ENCODE measurements around the gene CCDC47. TPM values are rescaled to one million over a fixed set of nuclear protein-coding genes. Genes with fewer than 3 reads are reported as not detected.
A peak's percentile ranks its signal among the peaks of the same experiment; 100 is the strongest.
"Not testable (repeated sequence)": the region's sequence is repeated elsewhere in the genome, so short reads cannot be mapped to it uniquely, and the experiment has no call there.

CCDC47 gene
- total RNA-seq, 1 donor from 2014 or later, result 109 TPM

- DNase-seq, result not testable (repeated sequence)
Observed at GRCh38 chr17:63720194-63720593, 53.2 kb downstream of the CCDC47 start.

DNA sequence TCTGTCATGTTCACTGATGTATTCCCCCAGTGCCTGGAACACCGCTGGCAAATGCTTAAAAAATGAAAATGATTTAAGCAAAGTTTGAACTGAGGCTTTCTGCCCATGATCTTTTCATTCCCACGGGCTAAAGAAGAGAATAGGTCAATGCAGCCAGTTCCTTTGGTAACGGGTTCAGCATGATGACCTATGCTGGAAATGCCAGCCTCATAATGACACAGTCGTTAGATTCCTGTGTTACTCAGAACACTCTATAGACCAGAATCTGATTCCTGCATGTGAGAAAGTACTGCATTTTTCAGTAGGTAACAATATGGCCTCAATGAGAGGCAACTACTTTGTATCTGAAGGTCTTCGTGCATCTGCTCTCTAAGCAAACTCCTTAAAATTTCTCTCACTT, 54.4 kb downstream of the CCDC47 start:
- peak; percentile 62 for DNase-seq

DNA sequence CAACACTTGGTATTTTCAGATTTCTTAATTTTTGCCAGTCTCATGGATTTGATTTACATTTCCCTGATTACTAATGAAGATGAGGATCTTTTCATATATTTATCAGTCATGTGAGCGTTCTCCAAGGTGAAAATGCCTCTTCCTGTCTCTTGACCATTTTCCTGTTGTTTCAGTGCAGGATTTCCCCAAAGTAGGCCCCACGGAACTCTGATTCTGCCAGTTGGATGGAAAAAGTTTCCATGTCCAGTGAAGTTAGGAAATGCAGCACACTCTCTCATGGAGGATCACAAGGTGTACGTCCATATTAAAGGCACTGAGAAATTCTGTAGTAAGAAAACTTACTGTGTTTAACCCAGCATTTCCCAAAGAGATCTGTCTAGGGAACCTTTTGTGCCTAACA, 57.0 kb downstream of the CCDC47 start:
- DNase-seq, result peak; percentile 68

DNA sequence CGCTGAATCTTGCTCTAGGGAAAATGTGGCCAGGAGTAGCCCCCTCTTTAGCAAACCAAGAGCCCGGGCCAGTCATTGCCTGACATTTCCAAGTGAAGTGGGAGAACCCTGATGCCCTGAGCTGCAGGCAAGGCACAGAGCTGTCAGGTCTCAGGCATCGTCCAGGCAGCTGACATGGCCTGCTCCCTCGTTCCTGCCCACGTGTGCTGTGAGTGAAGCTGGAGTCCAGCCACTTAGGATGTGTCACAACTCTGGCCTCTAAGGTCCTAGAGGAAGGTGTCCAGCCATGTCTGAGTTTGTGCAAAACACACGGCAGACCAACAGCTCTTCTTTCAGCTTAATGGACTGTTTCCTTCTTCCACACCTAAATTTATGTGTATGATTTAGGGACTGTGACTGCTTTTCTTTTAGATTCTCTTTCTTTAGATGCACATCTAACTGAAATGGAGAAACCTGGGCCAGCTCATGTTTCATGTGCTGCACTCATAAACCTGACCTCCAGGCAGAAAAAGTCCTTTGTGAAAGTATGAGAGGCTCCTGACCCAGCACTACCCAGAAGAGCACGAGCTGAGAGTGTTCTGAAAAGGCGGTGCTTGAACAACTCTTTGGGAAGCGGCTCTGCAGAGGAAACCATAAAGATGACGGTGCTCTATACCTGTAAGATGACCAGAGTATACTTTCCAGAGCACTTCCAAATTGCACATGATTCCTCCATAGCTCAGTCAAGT, 58.7 kb downstream of the CCDC47 start:
- peak; percentile 28 for DNase-seq

DNA sequence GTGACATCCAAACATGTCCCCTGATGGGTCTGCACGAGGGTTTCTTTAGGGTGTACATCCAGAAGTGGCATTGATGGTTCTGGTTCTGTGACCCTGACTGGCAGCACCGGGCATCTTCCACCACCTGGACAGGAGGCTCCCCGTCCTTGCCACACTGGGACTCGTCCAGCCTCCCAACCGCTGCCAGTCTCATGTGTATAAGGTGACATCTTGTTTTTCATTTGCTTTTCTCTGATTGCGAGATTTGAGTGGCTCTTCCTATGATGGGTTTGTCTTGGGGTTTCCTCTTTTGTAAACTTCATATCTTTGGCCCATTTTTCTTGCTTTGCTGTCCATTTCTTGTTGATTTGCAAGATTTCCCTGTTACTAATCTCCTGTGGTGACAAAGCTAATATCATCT, 64.3 kb downstream of the CCDC47 start:
- DNase-seq, result no peak

DNA sequence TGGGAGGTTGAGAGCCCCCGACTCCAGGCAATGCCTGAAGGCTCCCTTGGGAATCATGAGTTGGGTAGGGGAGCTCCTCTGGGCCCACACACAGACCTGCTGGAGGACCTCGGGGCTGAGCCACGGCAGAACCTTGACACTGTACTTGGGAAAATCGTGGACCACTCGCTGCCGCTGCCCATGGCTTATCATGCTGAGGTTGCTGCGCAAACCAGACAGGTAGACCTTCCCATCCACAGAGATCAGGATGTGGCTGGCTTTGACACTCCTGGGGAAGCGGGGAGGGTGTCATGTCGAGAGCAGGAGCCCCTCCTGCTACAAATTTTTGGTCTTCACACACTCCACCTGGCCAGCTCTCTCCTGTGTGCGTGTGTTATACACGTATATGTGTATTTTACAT, 66.2 kb downstream of the CCDC47 start:
- DNase-seq, result no peak

- no peak for DNase-seq
Observed at GRCh38 chr17:63706336-63707082, 66.9 kb downstream of the CCDC47 start.

GRCh38 chr17:63705657-63706056, 67.7 kb downstream of the CCDC47 start:
- DNase-seq, result no peak

GRCh38 chr17:63704836-63705235, 68.6 kb downstream of the CCDC47 start:
- no peak for DNase-seq

GRCh38 chr17:63704259-63704576, 69.2 kb downstream of the CCDC47 start:
- no peak for DNase-seq

DNA sequence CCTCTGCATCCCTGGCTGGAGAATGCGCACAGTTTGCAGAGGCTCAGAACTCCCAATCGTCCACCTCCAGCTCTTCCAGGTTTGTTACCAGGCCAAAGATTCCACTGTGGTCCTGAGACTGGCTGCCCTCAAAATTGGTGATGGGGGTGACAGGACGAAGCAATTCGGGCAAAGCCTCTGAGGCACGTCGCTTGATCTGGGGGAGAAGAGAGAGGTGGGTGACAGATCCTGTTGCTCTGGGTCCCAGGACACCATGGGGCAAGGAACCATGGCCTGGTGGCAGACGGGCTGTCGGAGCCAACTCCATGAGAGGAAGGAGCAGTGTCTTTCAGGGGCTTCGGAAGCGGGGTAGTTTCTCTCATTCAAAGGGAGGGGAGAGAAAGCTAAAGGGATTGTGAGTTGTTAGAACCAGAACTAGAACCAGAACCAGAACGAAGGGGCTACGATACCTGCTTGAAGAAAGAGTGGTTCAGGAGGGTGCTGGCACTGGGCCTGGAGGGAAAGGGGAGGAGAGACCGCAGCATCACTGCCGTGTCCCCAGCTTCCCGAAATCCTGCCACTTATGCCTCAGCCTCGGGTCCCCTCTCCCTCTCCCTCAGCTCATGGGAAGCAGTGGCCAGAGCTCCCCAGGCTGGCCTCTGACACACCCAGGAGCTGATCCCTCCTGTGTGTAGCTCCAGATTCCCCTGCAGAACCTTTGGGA, 69.7 kb downstream of the CCDC47 start:
- no peak for DNase-seq

DNA sequence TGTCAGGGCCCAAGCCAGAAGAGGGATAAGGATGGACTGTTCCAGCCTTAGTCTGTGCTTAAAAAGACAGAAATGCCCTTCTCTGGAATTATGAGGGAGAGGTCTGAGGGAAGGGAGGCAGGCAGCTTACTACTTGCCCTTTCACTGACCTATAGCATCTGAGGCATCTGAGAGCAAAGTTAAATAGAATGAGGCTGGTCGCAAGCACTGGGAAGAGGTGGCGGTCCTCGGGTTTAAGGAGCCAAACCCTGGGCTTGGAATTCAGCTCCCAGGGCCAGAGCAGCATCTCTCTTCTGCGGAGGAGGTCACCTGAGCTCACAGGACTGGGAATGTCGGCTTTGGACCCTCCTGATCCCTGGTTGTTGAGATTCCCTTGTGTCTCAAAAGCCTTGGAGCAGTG, 70.4 kb downstream of the CCDC47 start:
- no peak for DNase-seq

DNA sequence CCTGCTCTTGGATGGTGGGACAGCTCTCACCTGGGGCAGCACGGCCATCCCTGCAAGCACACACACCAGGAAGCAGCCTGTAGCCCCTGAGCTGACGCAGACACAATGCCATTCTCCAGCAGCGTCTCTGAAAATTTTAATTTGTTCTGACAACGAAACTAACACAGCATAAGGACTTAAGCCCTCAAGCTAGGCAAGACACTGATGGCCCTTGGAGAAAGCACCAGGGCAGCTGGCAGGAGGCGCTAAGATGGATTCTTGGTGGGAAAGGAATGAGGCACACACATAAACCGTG, 70.7 kb downstream of the CCDC47 start:
- DNase-seq, result no peak

- DNase-seq, result no peak
Observed at GRCh38 chr17:63701868-63702720, 71.3 kb downstream of the CCDC47 start.

GRCh38 chr17:63701456-63701820, 72.0 kb downstream of the CCDC47 start:
- DNase-seq, result no peak

DNA sequence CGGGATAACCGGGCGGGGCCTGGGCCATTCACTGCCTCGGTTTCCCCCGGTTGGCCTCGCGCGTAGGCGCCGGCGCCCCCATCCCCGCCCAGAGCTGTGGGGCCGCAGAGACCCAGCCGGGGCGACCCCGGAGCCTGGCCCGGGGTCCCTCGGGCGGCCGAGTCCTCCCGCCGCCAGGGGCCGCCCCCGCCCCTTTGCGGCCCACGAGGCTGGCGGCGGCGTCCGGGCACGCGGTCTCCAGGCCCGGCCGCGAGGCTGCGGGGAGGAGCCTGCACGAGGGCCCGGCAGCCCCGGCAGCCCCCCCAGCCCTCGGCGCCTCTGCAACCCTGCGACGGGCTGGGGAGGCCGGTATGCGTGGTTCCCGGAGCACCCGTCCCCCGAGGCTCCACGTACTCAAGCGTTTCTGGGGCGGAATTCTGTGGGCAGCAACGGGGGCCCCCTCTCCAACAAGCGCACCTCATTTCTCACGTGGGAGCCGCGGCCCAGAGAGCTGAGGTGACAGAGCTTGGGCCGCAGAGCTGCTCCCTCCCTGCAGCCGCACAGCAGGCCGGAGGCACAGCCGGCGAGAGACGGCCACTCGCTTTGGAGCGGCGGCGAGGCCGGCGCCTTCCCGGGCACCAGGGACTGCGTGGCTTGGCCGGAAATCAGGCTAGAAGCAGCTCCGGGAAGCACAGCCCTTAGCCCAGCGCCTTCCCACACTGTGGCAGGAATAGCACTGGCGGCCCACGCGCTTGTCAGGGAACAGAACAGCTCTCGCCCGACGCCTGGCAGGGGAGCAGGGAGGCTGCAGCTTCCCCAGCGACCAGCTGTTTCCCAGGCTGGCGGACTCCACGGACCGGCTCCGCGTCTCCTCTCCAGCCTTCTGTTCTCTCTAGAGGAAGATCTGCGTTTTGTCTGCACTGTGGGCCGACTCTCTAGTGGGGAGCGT, 72.6 kb downstream of the CCDC47 start:
- peak; percentile 75 for DNase-seq

GRCh38 chr17:63699638-63700527, 73.5 kb downstream of the CCDC47 start, which contains the start of gene LIMD2:
Gene LIMD2, minus strand, starts transcription at chr17:63700125. Its CDS starts 827 bp downstream, at chr17:63699298.
- peak; percentile 61 for DNase-seq

DNA sequence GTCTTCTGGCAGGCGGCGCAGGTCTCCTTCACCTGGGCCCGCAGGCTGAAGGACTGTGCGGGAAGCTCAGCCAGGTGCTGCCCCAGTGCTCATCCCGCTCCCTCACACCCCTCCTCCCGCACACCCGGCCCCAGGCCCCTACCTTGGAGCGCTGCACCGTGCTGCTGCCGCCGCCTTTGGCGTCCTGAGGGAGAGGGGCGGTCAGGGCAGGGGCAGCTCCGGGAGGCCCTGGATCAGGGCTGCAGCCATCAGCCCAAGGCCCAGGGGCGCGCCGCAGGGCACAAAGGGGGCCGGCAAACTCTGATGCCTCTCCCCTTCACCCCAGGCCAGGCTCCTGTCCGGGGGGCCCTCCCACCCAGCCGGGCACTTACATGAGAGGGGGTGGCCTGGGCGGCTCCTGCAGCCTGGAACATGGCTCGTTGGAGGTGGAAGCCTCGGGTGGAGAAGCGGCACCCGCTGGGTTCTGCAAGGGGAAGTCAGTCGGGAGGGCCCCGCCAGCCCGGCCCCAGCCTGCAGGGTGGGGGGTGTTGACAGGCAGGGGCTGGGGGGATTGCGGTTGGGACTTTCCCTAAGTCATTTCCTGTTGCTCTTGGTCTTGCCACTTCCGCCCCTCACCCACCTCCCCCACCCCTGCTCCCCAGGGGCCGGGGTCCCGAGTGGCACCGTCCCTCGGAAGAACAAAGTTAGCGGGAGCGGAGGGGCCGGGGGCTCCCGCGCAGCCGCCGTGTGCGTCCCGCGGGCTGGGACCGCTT, 74.3 kb downstream of the CCDC47 start:
- peak; percentile 55 for DNase-seq

- peak; percentile 30 for DNase-seq
Observed at GRCh38 chr17:63698381-63698885, 75.0 kb downstream of the CCDC47 start.
